Muscle layer of colon (tissue), 2 donors: Measurements from ENCODE around the gene CDON.

ENCODE experiments used
- H3K27ac ChIP-seq: one replicate; pipeline ENCODE4 v1.7.0; 2013; ENCODE audit warnings: low read depth, mild to moderate bottlenecking, low read length, moderate library complexity
- H3K27me3 ChIP-seq, 2 donors: one replicate each; pipeline ENCODE4 v1.7.0; 2013; ENCODE audit warnings: low read length in 2 of 2, mild to moderate bottlenecking in 2 of 2; ENCODE audit not compliant: insufficient read depth in 2 of 2, control insufficient read depth in 1 of 2
- H3K36me3 ChIP-seq: one replicate; pipeline ENCODE4 v1.7.0; 2013; ENCODE audit warnings: mild to moderate bottlenecking, low read length; ENCODE audit not compliant: insufficient read depth
- H3K4me1 ChIP-seq: one replicate; pipeline ENCODE4 v1.7.0; 2013; ENCODE audit warnings: mild to moderate bottlenecking, low read length; ENCODE audit not compliant: insufficient read depth
- H3K4me3 ChIP-seq, 2 donors: one replicate each; pipeline ENCODE4 v1.7.0; 2013; ENCODE audit warnings: low read length in 2 of 2, low read depth in 1 of 2, mild to moderate bottlenecking in 1 of 2, moderate library complexity in 1 of 2
- H3K9ac ChIP-seq: one replicate; pipeline ENCODE4 v1.7.0; 2013; ENCODE audit warnings: low read length
- H3K9me3 ChIP-seq: one replicate; pipeline ENCODE4 v1.7.0; 2013; ENCODE audit warnings: mild to moderate bottlenecking, low read length
- donor health status: abdominal sarcoma.
- donor health status: Adenocarcinoma of cecum.

CDON gene

GRCh38 chr11:126101251-126101929, 38.7 kb upstream of the CDON start:
- Histone ChIP-seq H3K27ac (no peak overlapping the region), H3K9ac (no peak overlapping the region), H3K4me1 (peaks cover 24% of the 10 kb centered on the region), H3K27me3 (no peaks in the 10 kb centered on the region), H3K4me3 (no peak overlapping the region), H3K36me3 (no peaks in the 10 kb centered on the region), H3K9me3 (no peaks in the 10 kb centered on the region)

GRCh38 chr11:126100716-126101115, 38.0 kb upstream of the CDON start:
- no peak overlapping the region for H3K27ac ChIP-seq
- H3K27me3 ChIP-seq: no peaks in the 10 kb centered on the region
- no peaks in the 10 kb centered on the region for H3K36me3 ChIP-seq
- no peak overlapping the region for H3K4me3 ChIP-seq
- peaks cover 24% of the 10 kb centered on the region for H3K4me1 ChIP-seq
- H3K9me3 ChIP-seq: no peaks in the 10 kb centered on the region
- H3K9ac ChIP-seq: no peak overlapping the region

GRCh38 chr11:126098204-126098769, 35.6 kb upstream of the CDON start:
- Histone ChIP-seq H3K36me3 (no peaks in the 10 kb centered on the region), H3K27me3 (no peaks in the 10 kb centered on the region), H3K9ac (no peak overlapping the region), H3K4me3 (no peak overlapping the region), H3K27ac (no peak overlapping the region), H3K4me1 (peaks cover 19% of the 10 kb centered on the region), H3K9me3 (no peaks in the 10 kb centered on the region)

- no peaks in the 10 kb centered on the region for H3K36me3 ChIP-seq
- no peak overlapping the region for H3K4me3 ChIP-seq
- no peaks in the 10 kb centered on the region for H3K27me3 ChIP-seq
- no peak overlapping the region for H3K9ac ChIP-seq
- H3K9me3 ChIP-seq: no peaks in the 10 kb centered on the region
- no peaks in the 10 kb centered on the region for H3K4me1 ChIP-seq
- H3K27ac ChIP-seq: no peak overlapping the region
These were observed 33.1 kb upstream of the CDON start for GRCh38 chr11:126095745-126096144.

- H3K9ac ChIP-seq: no peak overlapping the region
- H3K4me1 ChIP-seq: no peaks in the 10 kb centered on the region
- H3K27ac ChIP-seq: no peak overlapping the region
- H3K4me3 ChIP-seq: no peak overlapping the region
- H3K36me3 ChIP-seq: no peaks in the 10 kb centered on the region
- H3K9me3 ChIP-seq: no peaks in the 10 kb centered on the region
- no peaks in the 10 kb centered on the region for H3K27me3 ChIP-seq
These were observed 27.8 kb upstream of the CDON start for GRCh38 chr11:126090452-126090851.

- no peaks in the 10 kb centered on the region for H3K36me3 ChIP-seq
- H3K4me1 ChIP-seq: peaks cover 5% of the 10 kb centered on the region
- no peak overlapping the region for H3K4me3 ChIP-seq
These were observed 26.3 kb upstream of the CDON start for GRCh38 chr11:126088999-126089398.

GRCh38 chr11:126086248-126086647, 23.6 kb upstream of the CDON start:
- peaks cover 7% of the 10 kb centered on the region for H3K4me1 ChIP-seq
- H3K9me3 ChIP-seq: no peaks in the 10 kb centered on the region
- H3K4me3 ChIP-seq: no peak overlapping the region
- no peak overlapping the region for H3K9ac ChIP-seq
- H3K27ac ChIP-seq: no peak overlapping the region
- no peaks in the 10 kb centered on the region for H3K27me3 ChIP-seq
- no peaks in the 10 kb centered on the region for H3K36me3 ChIP-seq

More at GRCh38 chr11:126088999-126089398, 26.3 kb upstream of the CDON start:
- Histone ChIP-seq H3K27ac (no peak overlapping the region), H3K9ac (no peak overlapping the region), H3K9me3 (no peaks in the 10 kb centered on the region), H3K27me3 (no peaks in the 10 kb centered on the region)

GRCh38 chr11:126084608-126084912, 21.9 kb upstream of the CDON start:
- no peak overlapping the region for H3K9ac ChIP-seq
- no peak overlapping the region for H3K27ac ChIP-seq
- H3K9me3 ChIP-seq: no peaks in the 10 kb centered on the region
- H3K4me3 ChIP-seq: no peak overlapping the region
- no peaks in the 10 kb centered on the region for H3K27me3 ChIP-seq
- no peaks in the 10 kb centered on the region for H3K36me3 ChIP-seq
- peaks cover 20% of the 10 kb centered on the region for H3K4me1 ChIP-seq

- H3K27me3 ChIP-seq: no peaks in the 10 kb centered on the region
- no peak overlapping the region for H3K27ac ChIP-seq
- H3K4me3 ChIP-seq: no peak overlapping the region
- no peaks in the 10 kb centered on the region for H3K36me3 ChIP-seq
- H3K9ac ChIP-seq: no peak overlapping the region
- H3K4me1 ChIP-seq: peaks cover 25% of the 10 kb centered on the region
- H3K9me3 ChIP-seq: no peaks in the 10 kb centered on the region
These were observed 21.4 kb upstream of the CDON start for GRCh38 chr11:126083829-126084607.

GRCh38 chr11:126082251-126083109, 19.8 kb upstream of the CDON start:
- Histone ChIP-seq H3K27me3 (no peaks in the 10 kb centered on the region), H3K9me3 (no peaks in the 10 kb centered on the region), H3K9ac (no peak overlapping the region), H3K27ac (no peak overlapping the region), H3K4me1 (peaks cover 25% of the 10 kb centered on the region), H3K36me3 (no peaks in the 10 kb centered on the region), H3K4me3 (no peak overlapping the region)

GRCh38 chr11:126081915-126082250, 19.2 kb upstream of the CDON start:
- Histone ChIP-seq H3K4me1 (peaks cover 25% of the 10 kb centered on the region), H3K9me3 (no peaks in the 10 kb centered on the region), H3K27ac (no peak overlapping the region), H3K36me3 (no peaks in the 10 kb centered on the region), H3K4me3 (no peak overlapping the region), H3K9ac (no peak overlapping the region), H3K27me3 (no peaks in the 10 kb centered on the region)
